Activated B cell treated with CpG ODN at 0.5 μM for 24 hours (primary cell): ENCODE data around the gene ADAP2. TPM values are rescaled to one million over a fixed set of nuclear protein-coding genes. Genes with fewer than 3 reads are reported as not detected.
"Not testable (repeated sequence)": the region's sequence is repeated elsewhere in the genome, so short reads cannot be mapped to it uniquely, and the experiment has no call there.

Source experiments
- ATAC-seq: fragments of 200-7000 bp; cut with Tn5 transposase; one replicate; pipeline ENCODE4 v1.10.0; 2021; ENCODE audit warnings: low read depth, mild to moderate bottlenecking, moderate library complexity
- CTCF ChIA-PET: fragments of 350-600 bp; sonication (Branson Sonifier 250); formaldehyde crosslinking; loops from one replicate; lab custom pipeline; 2021; ENCODE audit warnings: antibody characterized with exemption; lab: Charles Lee
- POLR2A ChIA-PET: fragments of 350-600 bp; sonication (Branson Sonifier 250); formaldehyde crosslinking; loops from one replicate; lab custom pipeline; 2021; ENCODE audit warnings: antibody characterized with exemption; lab: Charles Lee
- DNase-seq: peaks from one replicate; pipeline ENCODE4 v3.0.0; 2022
- H3K27ac Mint-ChIP-seq: one replicate; pipeline ENCODE4 v1.8.0; 2020; ENCODE audit warnings: mixed read lengths
- H3K27me3 Mint-ChIP-seq: one replicate; pipeline ENCODE4 v1.8.0; 2021; ENCODE audit warnings: mixed read lengths
- H3K36me3 Mint-ChIP-seq: one replicate; pipeline ENCODE4 v1.8.0; 2021; ENCODE audit warnings: low read depth, mixed read lengths
- H3K4me1 Mint-ChIP-seq: one replicate; pipeline ENCODE4 v1.8.0; 2021; ENCODE audit warnings: mixed read lengths
- H3K4me3 Mint-ChIP-seq: one replicate; pipeline ENCODE4 v1.8.0; 2020; ENCODE audit warnings: mild to moderate bottlenecking, mixed read lengths
- H3K9me3 Mint-ChIP-seq: one replicate; pipeline ENCODE4 v1.8.0; 2020; ENCODE audit warnings: mixed read lengths
- CTCF ChIP-seq: fragments of 200-600 bp; IDR thresholded peaks from one replicate; pipeline ENCODE4 v1.8.0; 2022; ENCODE audit warnings: antibody characterized with exemption, mild to moderate bottlenecking
- intact Hi-C: fragments of 100-400 bp; cut with micrococcal nuclease; formaldehyde crosslinking; loops from one replicate; pipeline ENCODE4 v1.15.1; 2024
- total RNA-seq: library from RNA; stranded (reverse); gene quantifications from 2 replicates; pipeline ENCODE4 v1.2.3, GENCODE V29; 2022

The ADAP2 gene
- total RNA-seq, 1 donor from 2014 or later: 16.9 TPM

GRCh38 chr17:30958187-30958586 is 36.4 kb downstream of the ADAP2 start:
- Mint-ChIP-seq H3K36me3 (no peaks in the 10 kb centered on the region), H3K27ac (peak overlapping the region; percentile 91), H3K4me3 (peak overlapping the region; percentile 70), H3K27me3 (no peaks in the 10 kb centered on the region), H3K4me1 (peaks cover 87% of the 10 kb centered on the region), H3K9me3 (no peaks in the 10 kb centered on the region)
- DNase-seq (no peak), ATAC-seq (peak; percentile 66)
- CTCF ChIA-PET: no interaction called here
- intact Hi-C loops: loop anchor here (1.0 to 2.0 kb wide), 2 partner anchors 10 to 51 kb away; partner anchors contain the start of gene TEFM
- no peak for TF ChIP-seq CTCF
- POLR2A ChIA-PET: interaction anchor here (0.9 to 6.7 kb wide), 5 partner anchors 12 to 52 kb away, joined by 3 to 121 read pairs (median 4); partner anchors contain the start of genes ADAP2 and RNF135

- H3K27ac Mint-ChIP-seq: peak overlapping the region; percentile 88
- ChIA-PET CTCF (interaction anchor here (0.7 kb wide), 1 partner anchor 8 kb away, joined by 6 read pairs; no protein-coding TSS in a partner anchor), POLR2A (interaction anchor here (0.6 to 6.7 kb wide), 8 partner anchors 9 to 350 kb away, joined by 3 to 121 read pairs (median 9); partner anchors contain the start of genes ADAP2 and RNF135)
- H3K4me1 Mint-ChIP-seq: peaks cover 72% of the 10 kb centered on the region
- peak overlapping the region; percentile 78 for H3K4me3 Mint-ChIP-seq
- intact Hi-C loops: loop anchor here (1.0 to 2.0 kb wide), 4 partner anchors 10 to 533 kb away; partner anchors contain the start of gene RNF135
- ATAC-seq (peak; percentile 72), DNase-seq (peak; percentile 53)
- H3K27me3 Mint-ChIP-seq: no peaks in the 10 kb centered on the region
- H3K36me3 Mint-ChIP-seq: no peaks in the 10 kb centered on the region
- no peak for TF ChIP-seq CTCF
- no peaks in the 10 kb centered on the region for H3K9me3 Mint-ChIP-seq
Observed at GRCh38 chr17:30961209-30962188, 39.8 kb downstream of the ADAP2 start.

GRCh38 chr17:30964312-30964711 is 42.6 kb downstream of the ADAP2 start:
- CTCF ChIA-PET, H3K27ac Mint-ChIP-seq, ATAC-seq, H3K9me3 Mint-ChIP-seq, H3K27me3 Mint-ChIP-seq, H3K36me3 Mint-ChIP-seq, H3K4me3 Mint-ChIP-seq, intact Hi-C loops, DNase-seq: not testable (repeated sequence)
- H3K4me1 Mint-ChIP-seq: peaks cover 64% of the 10 kb centered on the region
- POLR2A ChIA-PET: interaction anchor here (0.7 kb wide), 2 partner anchors 40 to 523 kb away, joined by 7 to 11 read pairs; no protein-coding TSS in a partner anchor

GRCh38 chr17:30964876-30965275 is 43.1 kb downstream of the ADAP2 start:
- CTCF ChIA-PET: no interaction called here
- H3K27ac Mint-ChIP-seq: no peak overlapping the region
- POLR2A ChIA-PET: no interaction called here
- H3K4me1 Mint-ChIP-seq: peaks cover 62% of the 10 kb centered on the region
- TF ChIP-seq CTCF: no peak
- H3K27me3 Mint-ChIP-seq: no peaks in the 10 kb centered on the region
- ATAC-seq (no peak), DNase-seq (no peak)
- no peaks in the 10 kb centered on the region for H3K36me3 Mint-ChIP-seq
- no peak overlapping the region for H3K4me3 Mint-ChIP-seq
- intact Hi-C loops: no loop called here
- H3K9me3 Mint-ChIP-seq: no peaks in the 10 kb centered on the region

GRCh38 chr17:30965686-30966085 is 43.9 kb downstream of the ADAP2 start:
- no peak for TF ChIP-seq CTCF
- intact Hi-C loops: no loop called here
- CTCF ChIA-PET: no interaction called here
- H3K4me3 Mint-ChIP-seq: no peak overlapping the region
- no peak for DNase-seq
- peaks cover 63% of the 10 kb centered on the region for H3K4me1 Mint-ChIP-seq
- no peaks in the 10 kb centered on the region for H3K27me3 Mint-ChIP-seq
- H3K9me3 Mint-ChIP-seq: no peaks in the 10 kb centered on the region
- H3K36me3 Mint-ChIP-seq: peaks cover 3% of the 10 kb centered on the region
- ATAC-seq: no peak
- POLR2A ChIA-PET: interaction anchor here (0.5 kb wide), 1 partner anchor 33 kb away, joined by 4 read pairs; no protein-coding TSS in a partner anchor
- no peak overlapping the region for H3K27ac Mint-ChIP-seq

GRCh38 chr17:30967911-30968310 is 46.2 kb downstream of the ADAP2 start:
- intact Hi-C loops: loop anchor here (1.0 kb wide), 2 partner anchors 10 to 46 kb away; no protein-coding TSS in a partner anchor
- not testable (repeated sequence) for DNase-seq, ATAC-seq, H3K27me3 Mint-ChIP-seq, H3K9me3 Mint-ChIP-seq, H3K36me3 Mint-ChIP-seq
- ChIA-PET CTCF (interaction anchor here (1.0 kb wide), 1 partner anchor 8 kb away, joined by 6 read pairs; no protein-coding TSS in a partner anchor), POLR2A (interaction anchor here (0.7 to 5.7 kb wide), 10 partner anchors 9 to 352 kb away, joined by 4 to 121 read pairs (median 10); partner anchors contain the start of genes ADAP2 and TEFM)
- H3K4me1 Mint-ChIP-seq: peaks cover 57% of the 10 kb centered on the region
- peak overlapping the region; percentile 82 for H3K4me3 Mint-ChIP-seq
- H3K27ac Mint-ChIP-seq: peak overlapping the region; percentile 94
